ENCODE measurements around the gene LAMA5. TPM values are rescaled to one million over a fixed set of nuclear protein-coding genes. Genes with fewer than 3 reads are reported as not detected.

The LAMA5 gene
- polyA plus RNA-seq, 3 donors = 0.05 TPM; not detected in 2

DNA sequence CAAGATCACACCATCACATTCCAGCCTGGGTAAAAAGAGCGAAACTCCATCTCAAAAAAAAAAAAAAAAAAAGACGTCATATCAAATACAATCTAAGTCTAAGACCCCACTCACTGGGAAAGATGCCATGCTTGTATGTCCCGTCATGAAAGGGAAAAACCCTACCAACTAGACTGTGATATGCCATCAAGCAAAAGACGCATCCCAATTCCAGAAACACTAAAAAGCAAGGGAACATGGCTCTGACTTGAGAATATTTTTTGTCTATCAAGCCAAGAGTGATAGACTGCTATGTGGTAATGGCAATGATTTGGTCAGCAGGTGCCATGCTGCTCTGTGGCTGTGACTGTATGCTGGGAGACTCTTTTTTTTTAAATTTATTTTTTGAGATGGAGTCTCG, 23.0 kb downstream of the LAMA5 start:
- TF ChIP-seq, protein P1, sequence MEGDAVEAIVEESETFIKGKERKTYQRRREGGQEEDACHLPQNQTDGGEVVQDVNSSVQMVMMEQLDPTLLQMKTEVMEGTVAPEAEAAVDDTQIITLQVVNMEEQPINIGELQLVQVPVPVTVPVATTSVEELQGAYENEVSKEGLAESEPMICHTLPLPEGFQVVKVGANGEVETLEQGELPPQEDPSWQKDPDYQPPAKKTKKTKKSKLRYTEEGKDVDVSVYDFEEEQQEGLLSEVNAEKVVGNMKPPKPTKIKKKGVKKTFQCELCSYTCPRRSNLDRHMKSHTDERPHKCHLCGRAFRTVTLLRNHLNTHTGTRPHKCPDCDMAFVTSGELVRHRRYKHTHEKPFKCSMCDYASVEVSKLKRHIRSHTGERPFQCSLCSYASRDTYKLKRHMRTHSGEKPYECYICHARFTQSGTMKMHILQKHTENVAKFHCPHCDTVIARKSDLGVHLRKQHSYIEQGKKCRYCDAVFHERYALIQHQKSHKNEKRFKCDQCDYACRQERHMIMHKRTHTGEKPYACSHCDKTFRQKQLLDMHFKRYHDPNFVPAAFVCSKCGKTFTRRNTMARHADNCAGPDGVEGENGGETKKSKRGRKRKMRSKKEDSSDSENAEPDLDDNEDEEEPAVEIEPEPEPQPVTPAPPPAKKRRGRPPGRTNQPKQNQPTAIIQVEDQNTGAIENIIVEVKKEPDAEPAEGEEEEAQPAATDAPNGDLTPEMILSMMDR (IDR thresholded peaks at IDR 0.05) = no peak
- intact Hi-C loops (cut with micrococcal nuclease) = no loop called here
- Histone ChIP-seq H3K9me3 (replicated peaks in 1 of 2; ENCODE audit: control insufficient read depth in 1 of 2, insufficient read depth in 1 of 2, low read length in 2 of 2) (no peaks in the 10 kb centered on the region), H3K27me3 (ENCODE audit: control insufficient read depth in 2 of 2, insufficient read depth in 2 of 2, low read length in 2 of 2) (no peaks in the 10 kb centered on the region), H2AFZ (ENCODE audit: insufficient read depth, low read depth, low read length, poor library complexity, severe bottlenecking) (no peak overlapping the region), H3K79me2 (ENCODE audit: insufficient read depth, low read length) (no peaks in the 10 kb centered on the region), H4K20me1 (ENCODE audit: insufficient read depth, low read length) (no peaks in the 10 kb centered on the region), H3K4me3 (replicated peaks in 1 of 3; ENCODE audit: low read depth in 2 of 3, low read length in 3 of 3) (no peak overlapping the region), H3K4me2 (replicated peaks; ENCODE audit: extremely low read depth, low read length, poor library complexity, severe bottlenecking) (no peak overlapping the region), H3K4me1 (ENCODE audit: control insufficient read depth in 1 of 2, insufficient read depth in 2 of 2, low read length in 2 of 2) (peaks cover 11 to 12% of the 10 kb centered on the region in 2 donors), H3K36me3 (replicated peaks in 1 of 2; ENCODE audit: control insufficient read depth in 1 of 2, insufficient read depth in 2 of 2, low read length in 2 of 2) (no peaks in the 10 kb centered on the region), H3K27ac (ENCODE audit: low read depth in 1 of 2, low read length in 2 of 2) (no peak overlapping the region), H3K9ac (ENCODE audit: insufficient read depth, low read length, poor library complexity, severe bottlenecking) (no peak overlapping the region)
- 100% methylated on average over 1 of the region's 5 CpGs for WGBS (ENCODE audit: insufficient coverage)
- no peak overlapping the region for H3K4me3 Mint-ChIP-seq
- no peak overlapping the region for H3K27ac Mint-ChIP-seq
- no peak for DNase-seq
- no peaks in the 10 kb centered on the region for H3K36me3 Mint-ChIP-seq
- H3K27me3 Mint-ChIP-seq (ENCODE audit: low read depth in 3 of 3) = peaks cover 5 to 13% (median 9%) of the 10 kb centered on the region in 3 donors
- peaks cover 11% of the 10 kb centered on the region for H3K4me1 Mint-ChIP-seq
- peaks cover 3 to 17% (median 9%) of the 10 kb centered on the region in 7 donors for H3K9me3 Mint-ChIP-seq

DNA sequence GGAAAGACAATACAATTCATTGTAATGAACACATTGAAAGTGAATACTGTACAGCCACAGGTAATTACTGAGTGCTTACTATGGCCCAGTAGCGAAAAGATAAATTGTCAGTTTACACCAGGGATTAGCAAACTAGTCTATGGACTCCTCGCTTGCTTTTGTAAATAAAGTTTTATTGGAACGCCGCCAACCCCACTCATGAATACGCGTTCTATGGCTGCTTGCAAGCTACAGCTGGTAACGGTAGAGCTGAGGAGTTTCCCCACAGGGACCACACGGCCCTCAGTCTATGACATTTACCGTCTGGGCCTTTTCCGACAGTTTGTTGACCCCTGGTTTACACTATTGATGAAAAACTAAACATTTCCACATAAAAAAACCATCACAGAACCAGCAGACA, 24.2 kb downstream of the LAMA5 start:
- Histone ChIP-seq H3K27ac (ENCODE audit: low read depth in 1 of 2, low read length in 2 of 2) (no peak overlapping the region), H3K4me3 (replicated peaks in 1 of 3; ENCODE audit: low read depth in 2 of 3, low read length in 3 of 3) (no peak overlapping the region), H3K79me2 (ENCODE audit: insufficient read depth, low read length) (no peaks in the 10 kb centered on the region), H3K36me3 (replicated peaks in 1 of 2; ENCODE audit: control insufficient read depth in 1 of 2, insufficient read depth in 2 of 2, low read length in 2 of 2) (no peaks in the 10 kb centered on the region), H3K4me2 (replicated peaks; ENCODE audit: extremely low read depth, low read length, poor library complexity, severe bottlenecking) (no peak overlapping the region), H3K9me3 (replicated peaks in 1 of 2; ENCODE audit: control insufficient read depth in 1 of 2, insufficient read depth in 1 of 2, low read length in 2 of 2) (no peaks in the 10 kb centered on the region), H2AFZ (ENCODE audit: insufficient read depth, low read depth, low read length, poor library complexity, severe bottlenecking) (no peak overlapping the region), H3K9ac (ENCODE audit: insufficient read depth, low read length, poor library complexity, severe bottlenecking) (no peak overlapping the region), H3K27me3 (ENCODE audit: control insufficient read depth in 2 of 2, insufficient read depth in 2 of 2, low read length in 2 of 2) (no peaks in the 10 kb centered on the region), H4K20me1 (ENCODE audit: insufficient read depth, low read length) (no peaks in the 10 kb centered on the region), H3K4me1 (ENCODE audit: control insufficient read depth in 1 of 2, insufficient read depth in 2 of 2, low read length in 2 of 2) (peaks cover 11 to 12% of the 10 kb centered on the region in 2 donors)
- Mint-ChIP-seq H3K36me3 (no peaks in the 10 kb centered on the region), H3K4me1 (peaks cover 11% of the 10 kb centered on the region), H3K9me3 (peaks cover 0 to 7% (median 3%) of the 10 kb centered on the region in 7 donors), H3K27me3 (ENCODE audit: low read depth in 3 of 3) (peaks cover 5 to 13% (median 9%) of the 10 kb centered on the region in 3 donors), H3K4me3 (no peak overlapping the region), H3K27ac (no peak overlapping the region)
- TF ChIP-seq, protein P1 (IDR thresholded peaks at IDR 0.05) = no peak
- WGBS (ENCODE audit: insufficient coverage) = 95% methylated on average over 6 of the region's 10 CpGs
- intact Hi-C loops (cut with micrococcal nuclease) = no loop called here
- DNase-seq = no peak
